ENCODE measurements around the gene NCAM2.
A peak's percentile ranks its signal among the peaks of the same experiment; 100 is the strongest.

NCAM2 gene

DNA sequence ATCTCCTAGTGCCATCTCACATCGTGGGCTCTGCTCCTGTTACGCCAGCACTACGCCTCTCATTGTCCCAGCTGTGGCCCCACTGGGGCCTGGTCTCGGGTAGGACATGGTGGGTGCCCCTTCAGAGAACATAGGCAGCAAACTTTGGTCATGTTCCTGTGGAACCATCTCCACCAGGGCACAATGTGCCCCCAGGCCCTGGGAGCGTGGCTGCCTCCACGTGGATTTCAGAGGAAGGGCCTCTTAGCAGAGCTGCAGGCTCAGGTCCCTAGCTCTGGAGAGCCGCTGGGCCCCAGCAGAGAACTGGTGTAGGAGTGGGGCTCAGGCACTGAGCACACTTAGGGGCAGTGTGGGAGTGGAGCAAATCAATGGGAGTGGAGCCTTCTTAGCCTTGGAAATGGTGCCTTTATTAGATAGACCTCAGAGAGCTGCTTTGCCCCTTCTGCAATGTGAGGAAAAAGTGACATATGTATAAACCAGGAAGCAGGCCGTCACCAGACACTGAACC is 460.0 kb downstream of the NCAM2 start:
- no peak for DNase-seq (ENCODE audit: low read depth)
- no peak for TF ChIP-seq CTCF (IDR thresholded peaks at IDR 0.05; ENCODE audit: control insufficient read depth, extremely low read depth, insufficient read depth)
- H3K4me3 ChIP-seq (ENCODE audit: low read depth, low read length), result no peak overlapping the region

GRCh38 chr21:21460979-21461378 is 462.8 kb downstream of the NCAM2 start:
- H3K4me3 ChIP-seq (ENCODE audit: low read depth, low read length), result no peak overlapping the region
- no peak for DNase-seq (ENCODE audit: low read depth)
- no peak for TF ChIP-seq CTCF (IDR thresholded peaks at IDR 0.05; ENCODE audit: control insufficient read depth, extremely low read depth, insufficient read depth)

- TF ChIP-seq CTCF (IDR thresholded peaks at IDR 0.05; ENCODE audit: control insufficient read depth, extremely low read depth, insufficient read depth), result no peak
- H3K4me3 ChIP-seq (ENCODE audit: low read depth, low read length), result peak overlapping the region; percentile 49
- peak; percentile 90 for DNase-seq (ENCODE audit: low read depth)
These were observed 465.2 kb downstream of the NCAM2 start for GRCh38 chr21:21463456-21463855.

GRCh38 chr21:21464684-21465083 is 466.5 kb downstream of the NCAM2 start:
- no peak for DNase-seq (ENCODE audit: low read depth)
- TF ChIP-seq CTCF (IDR thresholded peaks at IDR 0.05; ENCODE audit: control insufficient read depth, extremely low read depth, insufficient read depth), result no peak
- peak overlapping the region; percentile 49 for H3K4me3 ChIP-seq (ENCODE audit: low read depth, low read length)

DNA sequence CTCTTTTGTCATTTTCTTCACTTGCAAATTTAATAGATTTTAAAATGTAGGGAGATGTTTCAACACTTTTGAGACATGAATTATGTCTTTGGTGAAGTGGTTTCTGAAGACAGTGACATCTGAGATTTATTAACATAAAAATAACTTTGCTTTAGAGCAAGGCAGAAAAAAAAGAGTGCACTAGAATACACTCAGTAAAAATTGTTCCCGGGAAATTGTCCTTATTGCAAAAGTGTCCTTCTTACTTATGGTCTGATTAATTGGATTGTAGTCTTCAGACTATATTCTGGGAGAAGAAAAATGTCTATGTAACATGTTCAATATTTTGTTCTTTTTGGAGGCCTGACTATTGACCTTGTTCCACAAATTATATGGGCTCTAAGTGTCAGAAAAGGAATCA is 468.5 kb downstream of the NCAM2 start:
- no peak for TF ChIP-seq CTCF (IDR thresholded peaks at IDR 0.05; ENCODE audit: control insufficient read depth, extremely low read depth, insufficient read depth)

DNA sequence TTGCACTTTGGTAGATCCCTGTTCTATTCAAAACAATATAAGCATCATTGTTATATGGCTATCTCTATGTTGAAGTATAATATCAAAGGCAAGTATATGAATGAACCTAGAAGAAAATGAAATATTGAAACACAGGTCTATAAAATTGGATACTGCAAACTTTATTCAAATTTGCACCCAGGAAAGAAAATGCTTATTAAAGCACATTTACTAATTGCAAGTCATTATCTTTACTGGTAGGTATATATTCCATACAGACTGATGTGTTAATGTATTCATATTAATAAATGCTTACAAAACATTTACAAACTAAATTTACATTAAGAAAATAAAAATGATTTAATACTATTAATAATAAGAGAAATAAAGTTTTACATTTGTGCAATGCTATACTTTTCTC is 469.8 kb downstream of the NCAM2 start:
- no peak for DNase-seq (ENCODE audit: low read depth)
- no peak for TF ChIP-seq CTCF (IDR thresholded peaks at IDR 0.05; ENCODE audit: control insufficient read depth, extremely low read depth, insufficient read depth)
- 0 out of 2 replicates have a peak overlapping the region, but pooled peaks have one; percentile 10 for H3K4me3 ChIP-seq (ENCODE audit: low read depth, low read length)

More for the DNA sequence above, 468.5 kb downstream of the NCAM2 start:
- no peak for DNase-seq (ENCODE audit: low read depth)
- peak overlapping the region; percentile 40 for H3K4me3 ChIP-seq (ENCODE audit: low read depth, low read length)

- no peak for TF ChIP-seq CTCF (IDR thresholded peaks at IDR 0.05; ENCODE audit: control insufficient read depth, extremely low read depth, insufficient read depth)
- DNase-seq (ENCODE audit: low read depth), result no peak
- H3K4me3 ChIP-seq (ENCODE audit: low read depth, low read length), result no peak overlapping the region
These were observed 483.0 kb downstream of the NCAM2 start for GRCh38 chr21:21481239-21481638.

All from LNCaP clone FGC (cell line).